DMS153 treated with DMSO at 0.1 percent for 48 hours (cell line): ENCODE data around the gene SPRED1.
A peak's percentile ranks its signal among the peaks of the same experiment; 100 is the strongest.
"Not testable (repeated sequence)": the region's sequence is repeated elsewhere in the genome, so short reads cannot be mapped to it uniquely, and the experiment has no call there.

Source experiments
- DNase-seq: peaks from one replicate; lab custom pipeline; 2025; ENCODE audit not compliant: unreplicated experiment; lab: John Stamatoyannopoulos, UW

SPRED1 gene

DNA sequence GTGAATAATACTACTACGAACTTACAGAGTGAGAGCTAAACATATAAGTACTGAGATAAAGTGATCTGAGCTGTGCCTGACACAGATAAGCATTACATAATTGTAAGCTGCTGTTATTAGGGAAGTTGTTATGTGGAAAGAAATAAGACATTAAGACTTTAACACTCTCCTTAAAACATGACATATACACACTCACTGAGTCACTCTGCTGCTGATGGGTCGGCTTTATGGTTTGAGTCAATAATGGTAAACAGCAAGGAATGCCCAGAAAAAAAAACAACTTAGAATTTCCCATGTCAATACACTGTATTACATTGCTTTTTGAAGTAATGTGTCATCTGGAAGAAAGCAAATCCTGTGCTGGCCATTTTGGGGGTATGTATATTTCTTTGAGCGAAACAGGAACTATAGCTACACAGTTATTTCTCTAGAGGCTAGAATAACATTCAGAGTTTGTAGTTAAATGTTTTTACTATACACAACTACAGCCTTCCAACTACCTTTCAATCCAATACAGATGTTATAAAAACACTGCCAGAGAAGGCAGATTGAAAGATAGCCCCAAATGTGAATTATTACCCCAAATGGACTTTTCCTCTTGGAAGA, 22.8 kb upstream of the SPRED1 start:
- DNase-seq: no peak

DNA sequence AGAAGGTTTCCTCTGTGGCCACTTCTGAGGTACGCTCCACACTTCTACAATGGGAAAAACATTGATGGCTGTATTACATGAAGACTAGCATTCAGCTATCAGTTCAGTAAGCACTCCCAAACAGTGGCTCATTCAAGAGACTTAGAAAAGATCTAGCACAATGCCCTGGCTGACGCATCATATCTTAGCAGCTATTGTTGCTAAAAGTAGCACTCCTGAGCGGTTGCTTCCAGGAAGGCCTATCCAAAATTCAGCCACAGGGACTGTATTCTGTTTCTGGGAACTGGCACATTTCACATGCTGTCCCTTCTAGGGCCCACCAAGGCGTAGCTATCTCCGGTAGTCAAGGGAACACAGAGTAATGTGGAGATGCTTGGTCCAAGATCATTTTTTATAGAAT, 21.2 kb upstream of the SPRED1 start:
- no peak for DNase-seq

DNA sequence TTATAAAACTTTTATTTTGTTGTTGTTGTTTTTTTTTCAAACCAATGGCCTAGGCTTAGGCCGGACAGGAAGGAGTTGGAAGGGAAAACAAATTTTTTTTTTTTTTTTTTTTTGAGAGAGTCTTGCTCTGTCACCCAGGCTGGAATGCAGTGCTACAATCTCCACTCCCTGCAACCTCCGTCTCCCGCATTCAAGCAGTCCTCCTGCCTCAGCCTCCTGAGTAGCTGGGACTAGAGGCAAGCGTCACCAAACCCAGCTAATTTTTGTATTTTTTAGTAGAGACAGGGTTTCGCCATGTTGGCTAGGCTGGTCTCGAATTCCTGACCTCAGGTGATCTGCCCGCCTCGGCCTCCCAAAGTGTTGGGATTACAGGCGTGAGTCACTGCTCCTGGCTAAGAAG, 15.6 kb upstream of the SPRED1 start:
- DNase-seq: not testable (repeated sequence)

DNA sequence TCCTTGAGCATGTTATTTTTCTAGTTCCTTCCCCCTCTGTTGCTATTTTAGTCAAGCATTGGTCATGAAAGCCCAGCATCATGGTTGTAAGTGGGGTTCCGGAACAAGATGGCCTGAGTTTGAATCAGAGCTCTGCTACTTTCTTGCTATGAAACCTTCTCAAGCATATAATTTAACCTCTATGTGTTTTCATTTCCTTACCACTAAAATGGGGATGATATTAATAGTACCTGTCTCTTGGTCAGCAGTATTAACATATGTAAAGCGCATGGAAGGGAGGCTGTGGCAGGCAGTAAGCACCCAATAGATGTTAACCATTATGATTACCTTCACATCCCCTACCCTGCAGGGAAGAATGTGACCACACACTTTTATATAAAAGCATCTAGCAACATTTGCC, 14.3 kb upstream of the SPRED1 start:
- DNase-seq: no peak

DNA sequence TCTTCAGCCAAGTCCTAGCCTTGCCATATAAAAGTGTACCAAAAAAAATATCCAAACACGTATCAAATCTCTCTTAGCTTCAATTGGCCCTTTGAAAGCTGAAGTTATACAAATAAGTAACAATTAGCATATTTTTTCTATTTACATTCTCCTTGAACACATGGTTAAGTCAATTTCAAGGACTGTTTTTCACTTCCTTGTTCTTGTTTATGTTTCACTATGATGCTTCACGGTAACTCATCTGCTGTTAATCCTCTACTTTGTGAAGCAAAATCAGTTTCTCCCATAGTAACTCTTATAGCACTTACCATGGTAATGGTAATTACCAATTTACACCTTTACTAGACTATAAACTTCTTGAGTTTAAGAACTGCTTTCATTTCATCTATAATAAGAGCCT, 10.6 kb upstream of the SPRED1 start:
- no peak for DNase-seq

DNA sequence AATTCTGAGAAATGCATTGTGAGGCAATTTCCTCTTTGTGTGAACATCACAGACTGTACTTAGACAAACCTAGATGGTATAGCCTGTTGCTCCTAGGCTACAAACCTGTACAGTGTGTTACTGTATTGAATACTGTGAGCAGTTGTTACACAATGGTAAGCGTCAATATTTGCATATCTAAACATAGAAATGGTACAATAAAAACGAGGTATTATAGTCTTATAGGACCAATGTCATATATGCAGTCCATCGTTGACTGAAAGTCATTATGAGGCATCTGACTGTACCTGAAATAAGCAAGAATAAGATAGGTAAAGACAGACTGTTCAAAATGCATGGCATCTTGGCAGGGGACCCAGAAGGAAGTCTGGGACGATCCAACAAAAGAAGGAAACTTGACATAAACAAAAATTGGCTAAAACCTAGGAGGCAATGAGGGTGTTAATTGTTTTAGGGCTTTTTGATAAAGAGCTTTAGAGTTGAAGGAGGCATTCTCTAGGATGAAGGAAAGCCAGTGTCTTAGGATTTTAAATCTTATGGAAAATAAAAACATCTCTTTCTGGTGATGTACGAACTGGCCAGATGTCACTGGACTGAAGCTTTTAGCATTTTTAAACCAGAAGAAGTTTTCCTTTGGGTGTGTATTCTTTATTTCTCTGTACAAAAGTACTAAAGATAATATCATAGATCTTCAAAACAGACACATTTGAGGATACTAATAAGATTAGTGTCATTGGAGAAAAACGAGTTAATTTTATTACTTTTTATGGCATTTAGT, 9.2 kb upstream of the SPRED1 start:
- DNase-seq: no peak

DNA sequence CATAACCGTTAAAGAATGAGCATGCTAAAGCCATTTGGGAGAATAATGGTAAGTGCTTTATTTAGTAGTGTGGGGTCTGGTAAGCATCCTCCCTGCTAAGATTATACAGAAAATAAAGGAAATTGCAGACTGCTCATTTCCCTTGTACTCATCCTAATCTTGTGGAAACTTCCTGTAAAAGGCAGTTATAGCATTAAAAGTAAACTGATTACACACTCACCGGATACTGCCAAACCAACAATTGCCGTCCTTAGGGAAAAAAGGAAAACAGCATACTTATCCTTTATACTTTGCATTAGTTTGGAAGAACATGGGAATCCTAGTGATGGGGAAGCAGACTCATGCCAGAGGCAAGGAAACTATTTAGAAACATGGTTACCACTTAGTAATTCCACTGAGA, 5.3 kb upstream of the SPRED1 start:
- no peak for DNase-seq

DNA sequence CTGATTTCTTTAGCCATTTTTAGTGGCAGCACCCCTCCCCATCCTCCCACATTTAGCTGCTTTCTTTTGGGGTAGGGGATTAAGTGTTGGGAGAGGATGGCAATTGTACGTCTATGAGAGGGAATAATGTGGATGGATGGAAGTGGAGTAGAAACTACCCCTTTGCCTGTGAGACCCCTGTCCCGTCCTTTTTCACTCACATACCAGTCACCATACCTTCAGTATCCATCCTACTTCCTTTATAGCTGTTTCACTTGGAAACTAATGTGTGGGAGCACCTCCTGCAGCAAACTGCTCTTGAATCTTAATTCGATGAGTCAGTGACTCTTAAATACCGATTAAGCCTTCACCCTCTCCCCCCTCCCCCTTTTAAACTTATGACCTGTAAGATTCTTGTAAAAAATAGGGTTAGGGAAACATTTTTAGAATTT, 730 bp downstream of the SPRED1 start:
- DNase-seq: no peak

DNA sequence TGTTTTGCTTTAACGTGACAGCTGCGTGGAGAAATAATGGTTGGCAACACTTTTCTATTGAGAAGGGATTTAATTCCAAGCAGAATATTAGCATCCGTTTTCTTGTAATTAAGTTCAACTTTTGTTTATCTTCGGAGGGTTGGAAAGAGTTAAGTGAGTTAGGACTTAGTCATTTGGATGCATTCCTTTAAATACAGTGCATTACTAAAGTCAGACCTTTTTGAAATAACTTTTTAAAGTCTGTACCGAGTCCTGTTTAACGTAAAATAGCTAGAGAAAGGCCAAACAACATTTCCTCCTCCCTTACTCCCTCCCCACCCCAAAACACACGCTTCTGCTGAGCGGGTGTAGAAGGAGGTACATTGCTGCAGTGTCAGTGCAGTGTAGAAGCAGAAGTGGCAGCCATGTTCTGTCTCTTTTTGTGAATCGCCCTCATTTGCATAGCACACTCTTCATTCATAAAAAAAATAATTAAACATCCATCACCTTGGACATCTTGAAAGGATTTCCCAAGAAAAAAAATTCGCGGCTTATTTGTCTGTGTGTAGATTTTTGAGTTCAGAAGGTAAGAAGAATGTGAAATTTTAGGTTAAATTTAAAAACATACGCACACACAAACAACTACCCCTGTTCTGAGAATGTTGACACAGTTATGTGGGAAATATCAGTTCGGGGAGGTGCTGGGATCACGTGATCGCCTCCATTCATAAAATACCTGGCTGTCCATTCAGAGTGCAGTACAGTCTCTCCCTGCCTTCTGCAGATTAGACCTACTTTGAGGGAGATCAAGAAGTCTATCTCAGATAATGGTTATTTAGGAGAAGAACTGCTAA, 1.6 kb downstream of the SPRED1 start:
- DNase-seq: peak; percentile 19

DNA sequence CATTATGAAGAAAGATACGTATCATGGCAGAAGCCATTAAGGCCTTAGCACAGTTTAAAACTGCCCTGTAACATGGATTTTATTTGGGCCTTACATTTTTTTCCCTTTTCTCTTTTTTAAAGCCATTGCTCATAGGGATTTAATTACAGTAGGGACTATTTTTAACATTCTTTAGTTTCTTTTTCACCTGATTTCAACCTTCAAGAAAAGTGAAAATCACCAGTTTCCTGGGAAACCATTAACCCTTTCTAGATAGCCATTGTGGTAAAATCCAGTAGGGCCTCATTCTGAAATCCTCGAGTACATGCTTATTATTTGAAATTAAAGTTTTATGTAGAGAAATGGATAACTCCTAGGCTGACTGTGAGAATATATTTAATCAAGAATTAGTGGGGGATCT, 3.1 kb downstream of the SPRED1 start:
- DNase-seq: no peak

DNA sequence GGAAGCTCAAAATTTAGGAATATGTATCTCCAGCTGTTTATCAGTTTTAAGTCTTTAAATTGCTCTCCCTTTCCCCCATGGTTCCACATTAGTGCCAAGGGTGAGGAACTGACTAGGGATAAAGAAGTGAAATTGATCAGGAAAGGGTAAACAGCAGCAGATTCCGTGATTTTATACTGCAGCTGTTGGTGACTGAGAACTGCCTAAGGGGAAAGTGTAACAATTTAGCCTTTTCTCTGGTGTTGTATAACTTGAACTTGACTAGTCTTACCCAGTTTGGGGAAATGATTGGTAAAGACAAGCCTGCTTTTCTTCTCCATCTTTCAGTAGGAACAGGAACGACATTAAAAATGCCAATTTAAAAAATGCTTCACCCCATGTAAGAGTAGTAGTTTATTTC, 5.0 kb downstream of the SPRED1 start:
- DNase-seq: no peak

DNA sequence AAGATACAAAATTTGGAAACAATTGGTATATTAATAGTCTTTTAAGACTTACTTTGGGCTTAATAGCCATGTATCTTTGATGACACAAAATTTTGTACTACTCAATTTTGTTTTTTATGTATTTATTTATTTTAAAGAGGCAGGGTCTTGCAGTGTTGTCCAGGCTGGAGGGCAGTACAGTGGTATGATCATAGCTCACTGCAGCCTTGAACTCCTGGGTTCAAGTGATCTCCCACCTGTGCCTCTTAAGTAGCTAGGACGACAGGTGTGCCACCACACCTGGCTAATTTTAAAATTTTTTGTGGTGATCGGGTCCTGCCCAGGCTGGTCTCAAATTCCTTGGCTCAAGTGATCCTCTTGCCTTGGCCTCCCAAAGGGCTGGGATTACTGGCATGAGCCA, 6.5 kb downstream of the SPRED1 start:
- DNase-seq: no peak

DNA sequence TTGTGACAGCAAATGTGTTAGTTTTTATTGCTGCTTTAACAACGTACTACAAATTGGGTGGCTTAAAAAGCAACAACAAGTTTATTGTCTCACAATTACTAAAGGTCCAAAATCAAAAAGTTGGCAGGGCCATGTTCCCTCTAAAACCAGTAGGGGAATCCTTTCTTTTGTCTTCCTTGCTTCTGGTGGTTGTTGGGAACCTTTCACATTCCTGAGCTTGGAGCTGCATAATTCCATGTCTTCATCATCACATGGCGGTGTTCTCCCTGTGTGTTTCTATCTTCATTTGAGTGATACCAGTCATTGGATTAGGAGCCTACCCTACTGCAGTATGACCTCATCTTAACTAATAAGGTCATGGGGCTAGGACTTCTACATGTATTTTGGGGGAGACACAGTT, 7.4 kb downstream of the SPRED1 start:
- no peak for DNase-seq

DNA sequence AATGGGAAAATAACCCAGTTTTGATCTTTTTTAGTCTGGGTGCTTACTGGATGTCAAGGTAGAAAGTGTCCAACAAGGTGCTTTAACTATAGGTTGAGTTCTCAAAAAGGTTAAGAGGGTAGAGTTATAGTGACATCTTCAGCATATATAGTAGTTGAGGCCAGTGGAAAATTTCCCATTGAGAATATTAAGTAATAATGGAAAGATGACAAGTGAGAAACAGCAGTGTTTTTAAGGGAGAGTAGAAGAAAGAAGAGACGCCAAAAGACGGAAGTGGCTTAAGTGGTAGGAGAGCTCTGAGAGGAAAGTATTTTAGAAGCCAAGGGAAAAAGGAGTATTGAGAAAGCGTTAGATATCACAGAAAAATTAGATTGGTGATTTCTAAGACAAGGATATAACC, 10.6 kb downstream of the SPRED1 start:
- DNase-seq: no peak

DNA sequence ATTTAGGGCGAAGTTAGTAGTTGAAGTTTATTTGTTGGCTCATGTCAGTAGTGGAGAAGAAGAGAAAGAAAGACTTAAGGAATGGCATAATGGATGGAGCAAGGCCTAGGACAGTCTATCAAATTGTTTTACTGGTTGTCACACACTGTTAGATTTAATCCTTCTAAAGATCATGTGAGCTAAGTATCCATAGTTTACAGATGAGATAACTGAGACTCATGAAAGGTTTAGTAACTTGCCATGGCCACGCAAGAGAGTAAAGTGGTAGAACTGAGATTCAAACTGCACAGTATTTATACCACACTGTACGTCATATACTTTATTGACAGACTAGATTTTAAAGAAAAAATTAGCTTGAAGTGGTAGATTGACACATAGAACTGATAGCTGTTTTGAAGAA, 11.4 kb downstream of the SPRED1 start:
- no peak for DNase-seq

DNA sequence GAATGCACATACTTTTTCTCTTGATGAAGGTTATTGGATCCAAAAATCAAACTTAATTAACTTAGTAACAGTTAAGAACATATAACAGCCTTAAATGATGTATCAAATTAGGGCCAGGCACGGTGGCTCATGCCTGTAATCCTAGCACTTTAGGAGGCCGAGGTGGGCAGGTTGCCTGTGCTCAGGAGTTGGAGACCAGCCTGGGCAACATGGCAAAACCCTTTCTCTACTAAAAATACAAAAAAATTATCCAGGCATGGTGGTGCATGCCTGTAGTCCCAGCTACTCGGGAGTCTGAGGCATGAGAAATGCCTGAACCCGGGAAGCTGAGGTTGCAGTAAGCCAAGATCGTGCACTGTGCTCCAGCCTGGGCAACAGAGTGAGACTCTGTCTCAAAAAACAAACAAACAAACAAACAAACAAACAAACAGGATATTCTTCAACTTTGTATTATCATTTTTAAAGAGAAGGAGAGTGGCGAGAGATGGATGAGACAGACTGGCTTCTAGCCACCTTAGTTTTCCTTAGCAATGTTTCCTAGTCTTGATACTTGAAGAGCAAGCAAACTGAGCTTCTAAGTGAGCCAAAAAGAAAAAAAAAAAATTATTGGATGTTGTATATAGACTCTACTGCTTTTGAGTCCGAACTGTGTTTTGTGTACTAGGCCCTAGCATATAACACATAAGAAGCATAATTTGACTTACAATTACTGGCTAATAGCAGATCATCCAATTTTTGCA, 13.8 kb downstream of the SPRED1 start:
- no peak for DNase-seq

DNA sequence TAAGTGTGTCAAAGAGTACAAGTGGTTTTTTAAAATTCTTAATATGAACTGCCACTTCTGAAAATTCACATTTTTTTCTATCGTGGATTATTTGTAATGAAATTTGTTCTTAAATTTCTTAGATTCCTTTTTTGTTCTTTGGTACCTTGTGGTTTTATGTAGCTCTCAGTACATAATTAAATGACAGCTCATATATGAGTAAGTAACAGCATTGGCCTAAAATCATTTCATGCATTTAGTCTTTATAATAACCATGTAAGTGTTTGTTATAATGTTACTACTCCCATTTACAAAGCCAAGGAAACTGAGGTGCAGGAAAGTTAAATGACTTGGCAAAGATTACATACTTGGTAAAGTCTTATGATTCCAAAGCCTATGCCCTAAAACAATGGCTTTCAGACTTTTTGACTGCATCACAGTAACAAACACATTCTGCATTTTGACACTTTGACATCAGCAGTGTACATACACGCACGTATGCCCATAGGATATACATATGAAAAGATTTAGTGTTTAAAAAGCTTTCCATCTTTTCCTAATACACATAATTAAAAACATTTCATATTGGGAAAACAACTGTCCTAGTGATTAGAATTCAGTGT, 14.9 kb downstream of the SPRED1 start:
- DNase-seq: no peak

DNA sequence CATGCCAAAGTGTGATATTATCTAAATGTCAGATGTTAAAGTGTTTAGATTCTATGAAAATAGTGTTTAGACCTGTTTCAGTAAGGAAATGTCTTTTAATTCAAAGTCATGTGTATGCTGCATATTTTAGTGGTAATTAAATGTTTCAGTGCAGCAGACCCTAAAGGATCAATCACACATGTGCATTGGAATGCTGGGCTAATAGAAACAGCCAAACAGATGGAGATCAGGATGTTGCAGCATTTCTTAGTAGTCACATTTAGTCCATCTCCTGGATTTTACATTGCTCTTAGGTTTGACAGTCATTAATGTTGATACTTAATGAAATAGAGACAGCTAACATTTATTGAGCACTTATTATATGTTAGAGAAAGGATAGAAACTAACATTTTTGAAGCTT, 18.5 kb downstream of the SPRED1 start:
- no peak for DNase-seq

DNA sequence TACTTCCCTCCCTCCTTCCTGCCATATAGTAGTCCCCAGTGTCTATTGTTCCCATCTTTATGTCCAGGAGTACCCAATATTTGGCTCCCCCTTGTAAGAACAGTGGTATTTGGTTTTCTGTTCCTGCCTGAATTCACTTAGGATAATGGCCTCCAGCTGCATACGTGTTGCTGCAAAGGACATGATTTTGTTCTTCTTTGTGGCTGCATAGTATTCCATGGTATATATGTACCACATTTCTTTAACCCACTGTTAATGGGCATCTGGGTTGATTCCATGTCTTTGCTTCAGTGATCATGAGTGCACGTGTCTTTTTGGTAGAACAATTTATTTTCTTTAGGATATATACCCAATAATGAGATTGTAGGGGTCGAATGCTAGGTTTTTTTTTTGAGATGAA, 19.3 kb downstream of the SPRED1 start:
- no peak for DNase-seq

DNA sequence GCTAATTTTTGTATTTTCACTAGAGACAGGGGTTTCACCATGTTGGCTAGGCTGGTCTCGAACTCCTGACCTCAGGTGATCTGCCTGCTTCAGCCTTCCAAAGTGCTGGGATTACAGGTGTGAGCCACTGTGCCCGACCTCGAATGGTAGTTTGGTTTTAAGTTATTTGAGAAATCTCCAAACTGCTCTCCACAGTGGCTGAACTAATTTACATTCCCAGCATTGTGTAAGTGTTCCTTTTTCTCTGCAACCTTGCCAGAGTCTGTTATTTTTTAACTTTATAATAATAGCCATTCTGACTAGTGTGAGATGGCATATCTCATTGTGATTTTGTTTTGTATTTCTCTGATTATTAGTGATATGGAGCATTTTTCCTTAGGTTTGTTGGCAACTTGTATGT, 19.8 kb downstream of the SPRED1 start:
- not testable (repeated sequence) for DNase-seq

DNA sequence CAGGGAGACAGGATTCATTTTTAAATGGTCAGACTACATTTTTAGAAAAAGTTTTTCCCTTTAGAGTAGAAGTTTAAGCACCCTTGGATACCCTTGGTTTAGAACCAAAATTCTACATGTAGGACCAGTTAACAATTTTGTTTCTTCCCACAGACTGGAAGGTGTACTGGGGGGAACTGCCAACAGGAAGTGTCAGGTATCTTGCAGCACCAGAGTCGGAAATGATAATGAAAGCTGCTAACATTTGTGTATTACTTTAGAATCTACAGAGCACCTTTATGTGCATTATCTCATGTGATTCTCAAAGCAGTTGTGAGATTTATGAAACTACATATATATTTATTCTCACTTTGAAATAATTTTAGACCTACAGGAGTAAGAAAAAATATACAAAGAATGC, 21.5 kb downstream of the SPRED1 start:
- no peak for DNase-seq
